HG02943 (cell line): ENCODE results near the gene TIAM2.

ENCODE experiments used
- ATAC-seq: cut with Tn5 transposase; IDR thresholded peaks from one replicate; pipeline ENCODE4 v1.9.1; 2021; ENCODE audit warnings: mild to moderate bottlenecking, low read depth, moderate library complexity; ENCODE audit not compliant: unreplicated experiment

Gene TIAM2

GRCh38 chr6:155121699-155122098 lies 126.6 kb downstream of the TIAM2 start:
- ATAC-seq: no peak

- ATAC-seq: no peak
These were observed 127.3 kb downstream of the TIAM2 start for GRCh38 chr6:155122199-155122950.

GRCh38 chr6:155123520-155123919 lies 128.4 kb downstream of the TIAM2 start:
- no peak for ATAC-seq

GRCh38 chr6:155125906-155126305 lies 130.8 kb downstream of the TIAM2 start:
- ATAC-seq: no peak

GRCh38 chr6:155126727-155127439 lies 131.8 kb downstream of the TIAM2 start:
- ATAC-seq: no peak

GRCh38 chr6:155128977-155129376 lies 133.9 kb downstream of the TIAM2 start:
- no peak for ATAC-seq

- ATAC-seq: no peak
These were observed 134.6 kb downstream of the TIAM2 start for GRCh38 chr6:155129744-155130143.

- ATAC-seq: no peak
These were observed 135.2 kb downstream of the TIAM2 start for GRCh38 chr6:155130161-155130853.

- ATAC-seq: no peak
These were observed 137.5 kb downstream of the TIAM2 start for GRCh38 chr6:155132617-155133016.

GRCh38 chr6:155141002-155141401 lies 145.9 kb downstream of the TIAM2 start:
- ATAC-seq: no peak

GRCh38 chr6:155141512-155141911 lies 146.4 kb downstream of the TIAM2 start:
- no peak for ATAC-seq

GRCh38 chr6:155142168-155143028 lies 147.3 kb downstream of the TIAM2 start:
- no peak for ATAC-seq

GRCh38 chr6:155143029-155143577 lies 148.0 kb downstream of the TIAM2 start:
- no peak for ATAC-seq

GRCh38 chr6:155143578-155144106 lies 148.5 kb downstream of the TIAM2 start:
- no peak for ATAC-seq

- ATAC-seq: no peak
These were observed 151.1 kb downstream of the TIAM2 start for GRCh38 chr6:155146205-155146604.

- ATAC-seq: no peak
These were observed 153.0 kb downstream of the TIAM2 start for GRCh38 chr6:155147958-155148663.

- no peak for ATAC-seq
These were observed 156.0 kb downstream of the TIAM2 start for GRCh38 chr6:155150967-155151671.

GRCh38 chr6:155152211-155153076 lies 157.3 kb downstream of the TIAM2 start:
- no peak for ATAC-seq
